Measurements from ENCODE around the gene OPN1SW.

The OPN1SW gene

DNA sequence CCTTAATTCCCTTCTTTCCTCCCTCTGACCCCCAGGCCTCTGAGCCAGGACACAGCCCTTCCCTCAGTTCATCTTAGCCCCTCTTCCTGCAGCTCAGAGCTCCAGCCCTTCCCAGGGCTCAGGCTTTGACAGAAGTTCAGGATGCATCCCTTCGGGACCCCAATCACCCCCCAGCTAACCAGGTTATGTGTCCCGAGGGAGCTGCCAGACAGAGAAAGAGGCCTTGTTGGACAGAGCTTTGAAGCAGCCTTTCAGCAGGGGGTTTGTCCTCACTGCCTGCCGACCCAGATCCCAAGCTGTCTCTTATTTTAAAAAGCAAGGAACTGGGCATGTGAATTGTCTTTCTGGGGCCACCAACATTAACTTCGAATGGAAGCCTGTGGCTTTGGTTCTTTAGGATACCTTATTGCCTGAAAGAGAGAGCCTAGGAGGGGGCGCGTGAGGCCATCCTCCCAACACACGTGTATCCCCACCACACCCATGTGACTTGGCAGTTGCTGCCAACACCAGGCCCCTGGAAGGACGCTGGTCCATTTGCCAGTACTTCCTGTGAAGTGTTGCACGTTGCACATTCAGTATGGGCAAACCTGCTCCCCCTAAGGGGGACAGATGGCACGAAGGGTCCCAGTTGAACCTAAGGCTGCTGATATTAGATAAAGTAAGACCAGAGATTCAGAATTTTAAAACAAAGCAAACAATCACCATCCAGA lies 17.0 kb upstream of the OPN1SW start:
- DNase-seq, result no peak

DNA sequence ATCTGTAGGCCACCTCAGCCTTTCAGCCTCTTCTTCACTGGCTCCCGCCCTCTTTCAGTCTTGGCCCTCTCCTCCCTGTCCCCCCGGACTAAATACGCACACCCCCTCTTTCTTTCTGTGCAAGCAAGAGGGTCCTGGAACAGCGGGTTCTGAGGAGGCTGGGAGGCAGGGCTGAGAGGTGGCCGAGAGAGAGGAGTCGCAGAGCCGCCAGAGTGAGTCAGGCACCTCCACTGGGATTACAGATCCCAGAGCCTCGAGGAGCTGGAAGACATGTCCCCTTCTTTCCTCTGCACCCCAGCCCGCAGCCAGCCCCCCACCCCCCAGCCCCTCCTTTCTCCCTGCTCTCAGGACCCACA lies 16.4 kb upstream of the OPN1SW start:
- DNase-seq, result no peak

- peak; percentile 78 for DNase-seq
Measured at GRCh38 chr7:128791121-128791971, 15.8 kb upstream of the OPN1SW start, which contains the start of gene CCDC136. Gene CCDC136 (plus strand): TSS chr7:128791968. CDS start chr7:128792412, 444 bp downstream.

DNA sequence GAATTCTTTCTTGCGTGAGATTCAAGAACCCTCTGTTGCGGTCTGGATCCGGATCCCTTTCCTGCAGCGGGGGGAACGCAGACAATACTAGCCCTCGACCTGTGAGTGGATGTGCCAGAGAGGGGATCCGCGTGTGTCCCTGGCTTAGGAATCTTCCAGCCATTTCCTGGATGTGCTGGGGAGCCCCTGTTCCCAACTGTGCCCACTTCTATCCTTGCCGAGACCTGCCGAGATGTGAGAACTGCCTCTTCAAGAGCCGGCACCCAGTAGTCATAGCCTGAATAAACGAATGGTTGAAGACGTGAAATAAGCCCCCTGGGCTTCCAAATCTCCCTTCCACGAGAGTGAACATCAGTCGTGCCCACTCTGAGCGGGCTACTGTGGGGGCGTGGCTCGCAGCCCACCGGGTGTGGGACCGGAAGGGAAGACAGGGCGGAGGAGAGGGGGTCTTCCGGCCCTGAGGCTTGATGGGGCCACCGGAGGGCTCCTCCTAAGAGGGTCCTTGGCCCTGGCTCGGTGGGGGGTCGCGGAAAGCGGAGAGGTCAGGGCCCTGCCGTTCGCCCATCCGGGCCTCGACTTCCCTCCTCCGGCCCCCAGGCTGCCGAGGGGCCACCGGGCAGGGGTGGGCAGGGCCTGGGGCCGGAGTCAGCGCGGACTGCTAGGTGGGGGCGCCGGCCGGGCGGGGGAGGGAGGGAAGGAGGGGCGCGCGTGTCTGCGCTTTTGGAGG lies 14.9 kb upstream of the OPN1SW start:
- no peak for DNase-seq

- no peak for DNase-seq
Measured at GRCh38 chr7:128788446-128789412, 13.1 kb upstream of the OPN1SW start.

GRCh38 chr7:128785738-128786137 lies 10.1 kb upstream of the OPN1SW start:
- DNase-seq, result no peak

DNA sequence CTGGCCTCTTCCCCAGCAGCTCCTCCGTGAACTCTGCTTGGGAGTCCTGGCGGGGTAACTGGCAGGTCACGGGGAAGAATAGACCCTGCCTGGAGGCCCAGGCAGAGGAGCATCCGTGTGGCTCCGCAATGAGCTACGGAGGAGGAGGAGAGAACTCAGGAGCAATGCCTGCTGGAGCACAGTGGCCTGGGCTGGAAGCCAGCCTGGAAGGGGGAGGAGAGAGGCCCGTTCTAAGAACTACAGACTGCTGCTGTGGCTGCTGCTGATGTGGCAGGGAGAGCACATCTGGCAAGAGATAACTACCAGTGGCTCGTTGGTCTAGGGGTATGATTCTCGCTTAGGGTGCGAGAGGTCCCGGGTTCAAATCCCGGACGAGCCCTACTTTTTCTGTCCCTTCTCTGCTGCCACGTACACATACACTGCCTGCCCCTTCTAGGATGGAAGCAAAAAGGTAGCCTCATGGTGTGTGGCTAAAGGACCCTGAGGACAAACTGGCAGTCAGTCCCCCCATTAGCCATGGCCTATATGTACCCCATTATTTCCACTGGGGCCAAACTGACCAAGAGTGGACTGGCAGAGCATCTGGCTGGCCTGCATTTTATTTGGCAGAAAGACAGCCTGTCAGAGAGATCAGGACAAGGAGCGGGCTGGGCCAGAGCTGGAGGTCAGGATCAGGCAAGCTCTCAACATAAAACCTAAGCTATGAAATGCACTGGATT lies 7.7 kb upstream of the OPN1SW start:
- DNase-seq, result no peak

GRCh38 chr7:128781851-128782250 lies 6.3 kb upstream of the OPN1SW start:
- no peak for DNase-seq

- DNase-seq, result no peak
Measured at GRCh38 chr7:128781126-128781525, 5.5 kb upstream of the OPN1SW start.

DNA sequence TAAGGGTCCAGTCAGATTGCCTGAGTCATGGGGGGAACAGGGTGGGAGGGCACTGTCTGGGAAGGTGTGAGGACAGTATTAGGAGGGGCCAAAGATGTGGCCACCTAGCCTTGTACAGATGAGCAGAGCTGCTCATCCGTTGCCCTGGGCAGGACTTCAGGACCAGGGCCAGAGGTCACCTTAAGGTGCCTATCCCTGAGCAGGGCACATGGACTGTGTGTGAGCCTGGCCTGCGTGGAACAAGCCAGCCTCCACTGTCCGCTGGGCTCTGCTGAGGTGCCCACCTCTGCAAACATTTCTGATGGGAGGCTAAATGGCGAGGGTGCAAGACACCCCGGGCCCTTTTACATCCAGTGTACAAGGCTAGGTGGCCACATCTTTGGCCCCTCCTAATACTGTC lies 3.4 kb upstream of the OPN1SW start:
- DNase-seq, result no peak

DNA sequence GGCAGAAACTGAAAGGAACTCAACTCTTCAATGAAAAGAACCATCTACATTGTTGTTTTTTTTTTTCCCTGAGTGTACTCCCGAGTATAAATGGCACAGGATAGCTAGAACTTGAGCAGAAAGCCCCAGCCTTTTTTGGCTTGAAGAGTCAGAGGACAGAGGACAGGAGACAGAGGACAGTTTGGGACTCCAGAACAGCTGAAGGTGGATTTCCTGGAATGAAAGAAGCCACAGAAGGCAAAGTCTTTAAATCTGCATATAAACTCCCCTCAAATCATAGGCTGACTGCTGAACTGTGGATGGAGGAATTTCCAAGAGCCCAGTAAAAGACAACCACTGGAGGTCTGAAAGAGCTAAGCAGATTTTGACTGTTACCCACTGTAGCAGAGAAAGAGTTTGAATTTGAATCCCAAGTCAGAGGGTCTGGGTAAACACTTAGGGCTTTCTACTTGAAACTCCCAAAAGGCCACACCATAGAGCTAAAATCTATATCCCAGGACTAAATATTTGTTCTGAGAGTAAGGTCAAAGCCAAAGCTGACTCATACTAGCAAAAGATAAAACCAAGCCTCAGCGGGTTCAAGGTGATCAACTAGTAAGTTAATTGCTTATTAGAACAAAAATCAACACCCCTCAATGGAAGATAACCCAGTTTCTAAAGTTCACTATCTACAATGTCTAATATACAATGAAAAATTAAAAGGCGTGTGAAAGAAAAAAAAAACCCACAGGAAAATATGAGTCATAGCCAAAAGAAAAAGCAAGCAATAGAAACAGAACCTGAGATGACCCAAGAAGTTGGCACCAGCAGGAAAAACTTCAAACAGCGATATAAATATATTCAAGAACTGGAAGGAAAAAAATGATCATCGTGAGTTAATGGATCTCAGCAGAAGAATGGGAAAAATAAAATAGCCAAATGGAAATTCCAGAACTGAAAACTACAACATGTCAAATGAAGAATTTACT lies 1.8 kb upstream of the OPN1SW start:
- DNase-seq, result no peak

GRCh38 chr7:128774921-128775320 lies 673 bp downstream of the OPN1SW start:
- DNase-seq, result no peak

- DNase-seq, result no peak
Measured at GRCh38 chr7:128774029-128774689, 1.4 kb downstream of the OPN1SW start.

DNA sequence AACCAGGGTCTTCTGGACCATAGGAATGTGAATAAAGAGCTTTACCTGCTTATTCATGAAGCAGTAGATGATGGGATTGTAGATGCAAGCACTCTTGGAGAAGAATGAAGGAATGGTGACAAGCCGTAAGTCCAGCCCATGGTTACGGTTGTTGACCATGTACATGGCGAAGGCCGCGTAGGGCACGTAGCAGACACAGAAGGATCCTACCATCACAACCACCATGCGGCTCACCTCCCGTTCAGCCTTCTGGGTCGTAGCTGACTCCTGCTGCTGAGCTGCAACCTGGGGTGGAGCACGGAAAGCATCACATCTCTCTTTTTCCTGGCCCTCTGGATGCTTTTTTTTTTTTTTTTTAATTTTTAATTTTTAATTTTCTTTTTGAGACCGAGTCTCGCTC lies 2.0 kb downstream of the OPN1SW start:
- no peak for DNase-seq

DNA sequence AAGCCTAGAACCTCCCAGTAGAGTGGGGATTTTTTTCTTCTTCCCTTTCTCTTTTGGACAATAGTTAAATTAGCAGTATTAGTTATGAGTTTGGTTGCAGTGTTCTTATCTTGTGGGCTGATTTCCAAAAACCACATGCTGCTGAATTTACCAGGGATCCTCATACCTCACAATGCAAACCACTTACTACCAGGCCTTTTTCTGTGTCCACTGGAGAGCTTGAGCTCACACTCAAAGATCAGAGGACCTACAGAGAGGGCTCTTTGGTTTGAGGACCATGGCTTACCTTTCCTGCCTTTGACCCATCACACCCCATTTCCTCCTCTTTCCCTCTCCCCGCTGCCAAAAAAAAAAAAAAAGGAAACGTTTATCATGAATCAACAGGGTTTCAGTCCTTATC lies 5.4 kb downstream of the OPN1SW start:
- DNase-seq, result no peak

DNA sequence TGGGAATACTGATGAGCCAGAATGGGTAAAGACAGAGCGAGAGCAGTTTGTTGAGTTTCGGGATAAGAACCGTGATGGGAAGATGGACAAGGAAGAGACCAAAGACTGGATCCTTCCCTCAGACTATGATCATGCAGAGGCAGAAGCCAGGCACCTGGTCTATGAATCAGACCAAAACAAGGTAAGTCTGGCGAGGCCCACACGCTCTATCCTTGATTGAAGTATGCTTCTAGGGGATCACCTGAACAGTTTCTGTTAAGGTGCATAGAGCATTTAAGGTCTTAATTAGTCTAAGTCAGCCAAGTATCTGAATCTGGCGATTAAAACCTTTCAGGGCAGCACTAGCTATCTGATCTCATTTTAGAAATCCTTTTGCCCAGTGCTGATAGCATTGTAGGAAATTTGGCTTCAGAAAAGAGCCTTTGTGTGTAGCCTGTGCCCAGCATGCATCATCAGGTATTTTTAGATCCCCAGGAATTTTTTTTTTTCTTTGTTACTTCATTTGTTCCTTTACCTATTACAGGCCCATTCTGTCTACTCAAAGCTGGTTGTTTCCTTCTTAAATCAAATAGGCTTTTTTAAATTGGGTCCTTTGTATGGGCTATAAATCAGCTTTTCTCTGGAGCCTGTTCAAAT lies 8.0 kb downstream of the OPN1SW start:
- no peak for DNase-seq

DNA sequence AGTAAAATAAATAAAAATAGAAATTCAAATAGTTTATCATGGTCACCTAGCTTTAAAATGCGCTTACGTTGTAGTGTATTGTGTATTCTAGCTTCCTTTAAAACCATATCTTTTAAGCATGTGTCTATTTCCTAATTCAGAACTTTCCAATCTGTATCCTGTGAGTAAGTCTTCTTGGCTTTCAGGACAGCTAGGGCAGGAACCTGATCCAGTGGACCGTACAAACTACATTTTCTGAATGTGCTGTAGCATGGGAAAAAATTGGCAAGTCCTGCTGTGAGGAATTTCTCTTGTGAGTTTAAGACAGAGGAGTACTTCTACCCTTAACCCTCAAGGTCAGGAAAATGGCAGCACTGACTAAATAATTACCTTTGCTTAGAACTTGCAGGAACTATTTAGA lies 12.1 kb downstream of the OPN1SW start:
- no peak for DNase-seq

DNA sequence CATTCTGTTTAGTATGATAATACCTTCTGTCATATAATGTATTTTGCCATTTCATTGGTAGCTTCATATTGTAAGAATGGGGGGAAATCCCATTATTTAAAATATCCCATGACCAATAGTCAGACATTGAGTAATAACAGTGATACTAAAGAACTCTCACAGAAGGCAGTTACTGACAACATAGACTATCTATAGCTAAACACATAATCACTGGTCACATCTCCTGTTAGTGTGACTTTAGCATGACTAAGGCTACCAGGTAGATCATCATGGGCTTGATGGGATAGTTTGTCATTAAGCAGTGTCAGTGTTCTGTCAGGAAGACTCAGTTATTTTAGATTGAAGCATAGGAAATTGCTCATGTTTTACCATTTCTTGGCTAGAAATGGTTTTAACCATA lies 16.4 kb downstream of the OPN1SW start:
- DNase-seq, result no peak

- DNase-seq, result no peak
Measured at GRCh38 chr7:128758553-128758952, 17.0 kb downstream of the OPN1SW start.
